Lung (tissue), 12 donors: ENCODE measurements around the gene KLK3. TPM values are rescaled to one million over a fixed set of nuclear protein-coding genes. Genes with fewer than 3 reads are reported as not detected.

Experiments
- ATAC-seq: fragments of 200-7000 bp; cut with Tn5 transposase; one replicate; pipeline ENCODE4 v1.9.1; 2020; ENCODE audit warnings: moderate number of reproducible peaks; ENCODE audit not compliant: insufficient read depth, low FRiP score
- DNase-seq, 3 donors: peaks; one replicate each; pipeline ENCODE4 v3.0.0-alpha.2; 2013 to 2017
- H3K27ac ChIP-seq, 2 donors: one replicate each; pipeline ENCODE4 v1.5.1; 2013; ENCODE audit warnings: mild to moderate bottlenecking in 2 of 2, moderate library complexity in 2 of 2, control low read depth in 1 of 2, inconsistent platforms in 1 of 2, low read depth in 1 of 2, low read length in 1 of 2
- H3K27me3 ChIP-seq, 3 donors: one replicate each; pipeline ENCODE4 v1.5.1; 2013; ENCODE audit warnings: low read length in 2 of 3; ENCODE audit not compliant: control insufficient read depth in 3 of 3, insufficient read depth in 3 of 3
- H3K36me3 ChIP-seq, 4 donors: one replicate each; pipeline ENCODE4 v1.5.1; 2013; ENCODE audit warnings: low read length in 4 of 4, mild to moderate bottlenecking in 1 of 4, moderate library complexity in 1 of 4; ENCODE audit not compliant: control insufficient read depth in 4 of 4, insufficient read depth in 4 of 4
- H3K4me1 ChIP-seq, 5 donors: one replicate each; pipeline ENCODE4 v1.5.1; 2013; ENCODE audit warnings: low read length in 5 of 5, mild to moderate bottlenecking in 2 of 5, moderate library complexity in 1 of 5; ENCODE audit not compliant: control insufficient read depth in 5 of 5, insufficient read depth in 5 of 5
- H3K4me3 ChIP-seq: one replicate; pipeline ENCODE4 v1.5.1; 2013; ENCODE audit warnings: mild to moderate bottlenecking, control low read depth, moderate library complexity
- H3K9ac ChIP-seq, 2 donors: one replicate each; pipeline ENCODE4 v1.5.1; 2013; ENCODE audit warnings: low read length in 2 of 2, control low read depth in 1 of 2; ENCODE audit not compliant: insufficient read depth in 1 of 2
- H3K9me3 ChIP-seq, 4 donors: one replicate each; pipeline ENCODE4 v1.5.1; 2013; ENCODE audit warnings: low read length in 3 of 4, mild to moderate bottlenecking in 1 of 4, moderate library complexity in 1 of 4; ENCODE audit not compliant: control insufficient read depth in 4 of 4, insufficient read depth in 3 of 4
- CTCF ChIP-seq: IDR thresholded peaks from 2 replicates; pipeline ENCODE4 v1.5.1; 2012; ENCODE audit warnings: mild to moderate bottlenecking; ENCODE audit errors: control extremely low read depth, extremely low read depth
- WGBS, 2 donors: extraction: QIAGEN DNeasy Blood & Tissue Kit; methylation state at CpG; one replicate each; pipeline ENCODE4 v1.1.7; 2013; 5-methylcytosine and 5-hydroxymethylcytosine counted together
- polyA plus RNA-seq, 2 donors: library from polyadenylated mRNA; stranded (reverse); fragments of 200-250 nt; gene quantifications; one replicate each; pipeline ENCODE4 v1.2.1, GENCODE V29; 2013
- total RNA-seq, 2 donors: library from RNA; depleted of rRNA in 1 of 2; stranded (reverse); fragments of >200 nt in 1 of 2; gene quantifications; one replicate each; pipeline ENCODE4 v1.2.1, GENCODE V29; 2014 to 2021
- donor health status: control.
- donor health status: control.
- donor health status: Bipolar disorder and iron deficiency.
- donor health status: healthy.
- donor health status: DM: yes; HTN: yes; CAD: no.

The KLK3 gene
- total and polyA plus RNA-seq, 4 donors, result not detected

- no peak for TF ChIP-seq CTCF
- Histone ChIP-seq H3K9ac (no peak overlapping the region), H3K36me3 (no peaks in the 10 kb centered on the region), H3K27me3 (peaks cover 0 to 18% (median 2%) of the 10 kb centered on the region in 3 donors), H3K4me3 (no peak overlapping the region), H3K4me1 (no peaks in the 10 kb centered on the region), H3K9me3 (peaks cover 0 to 8% (median 0%) of the 10 kb centered on the region in 4 donors), H3K27ac (no peak overlapping the region)
- ATAC-seq (no peak), DNase-seq (no peak)
- WGBS, 2 donors, result 70 to 88% methylated on average over 5 of the region's 5 CpGs
Observed at GRCh38 chr19:50861010-50861409, 6.3 kb downstream of the KLK3 start.

GRCh38 chr19:50861496-50862286 is 7.0 kb downstream of the KLK3 start:
- H3K9ac ChIP-seq, result no peak overlapping the region
- 75 to 76% methylated on average over 7 of the region's 7 CpGs for WGBS, 2 donors
- H3K27me3 ChIP-seq, result peaks cover 0 to 18% (median 2%) of the 10 kb centered on the region in 3 donors
- peaks cover 0 to 8% (median 0%) of the 10 kb centered on the region in 4 donors for H3K9me3 ChIP-seq
- DNase-seq (no peak), ATAC-seq (no peak)
- no peak overlapping the region for H3K4me3 ChIP-seq
- TF ChIP-seq CTCF, result no peak
- H3K4me1 ChIP-seq, result no peaks in the 10 kb centered on the region
- no peak overlapping the region for H3K27ac ChIP-seq
- H3K36me3 ChIP-seq, result no peaks in the 10 kb centered on the region

GRCh38 chr19:50869479-50869878 is 14.8 kb downstream of the KLK3 start:
- no peak for ATAC-seq
- H3K27me3 ChIP-seq, result peaks cover 3 to 15% (median 4%) of the 10 kb centered on the region in 3 donors

More at GRCh38 chr19:50869479-50869878, 14.8 kb downstream of the KLK3 start:
- Histone ChIP-seq H3K4me1 (no peaks in the 10 kb centered on the region), H3K9me3 (peaks cover 0 to 3% (median 0%) of the 10 kb centered on the region in 4 donors), H3K9ac (no peak overlapping the region), H3K36me3 (no peaks in the 10 kb centered on the region), H3K4me3 (no peak overlapping the region), H3K27ac (no peak overlapping the region)
- no peak for TF ChIP-seq CTCF
- WGBS, 2 donors, result 85 to 87% methylated on average over 4 of the region's 4 CpGs
- DNase-seq, result no peak
